AG04450 (cell line): ENCODE measurements around the gene AK3. TPM values are rescaled to one million over a fixed set of nuclear protein-coding genes. Genes with fewer than 3 reads are reported as not detected.
A peak's percentile ranks its signal among the peaks of the same experiment; 100 is the strongest.
"Not testable (repeated sequence)": the region's sequence is repeated elsewhere in the genome, so short reads cannot be mapped to it uniquely, and the experiment has no call there.

ENCODE experiments used
- CTCF ChIA-PET: fragments of 300-600, 350-600 bp; formaldehyde crosslinking; extraction: SDS; loops from one replicate; lab custom pipeline; 2022; ENCODE audit warnings: antibody characterized with exemption, inconsistent platforms; lab: Charles Lee
- POLR2A ChIA-PET: fragments of 350-600 bp; formaldehyde crosslinking; extraction: SDS; loops from one replicate; lab custom pipeline; 2021; ENCODE audit warnings: antibody characterized with exemption, inconsistent platforms; lab: Yijun Ruan, JAX
- DNase-seq: peaks from one replicate; pipeline ENCODE4 v3.0.0-alpha.2; 2011; ENCODE audit warnings: low read depth, low spot score
- H3K27ac ChIP-seq: one replicate; pipeline ENCODE4 v1.5.1; 2012; ENCODE audit warnings: low read depth, low read length, control low read depth
- H3K27me3 ChIP-seq: one replicate; pipeline ENCODE4 v1.6.0; 2012; ENCODE audit warnings: low read length; ENCODE audit not compliant: control insufficient read depth, insufficient read depth
- H3K4me3 ChIP-seq: 2 replicates; pipeline ENCODE4 v1.5.1; 2011; ENCODE audit warnings: mild to moderate bottlenecking, low read depth, low read length, control low read depth
- H3K9me3 ChIP-seq: 2 replicates; pipeline ENCODE4 v1.5.1; 2012; ENCODE audit warnings: low read length; ENCODE audit not compliant: control insufficient read depth, insufficient read depth
- polyA plus RNA-seq: library from polyadenylated mRNA; depleted of rRNA; stranded (reverse); fragments of >200 nt; gene quantifications from 2 replicates; pipeline ENCODE4 v1.2.3, GENCODE V29; 2011; rRNA removed
- TF ChIP-seq, protein P1 (sequence below): IDR thresholded peaks from 2 replicates; pipeline ENCODE4 v1.5.1; 2011; ENCODE audit warnings: low read depth, low read length, control low read depth, inconsistent platforms

Gene AK3
- polyA plus RNA-seq, 1 experiment, result 70.3 TPM

DNA sequence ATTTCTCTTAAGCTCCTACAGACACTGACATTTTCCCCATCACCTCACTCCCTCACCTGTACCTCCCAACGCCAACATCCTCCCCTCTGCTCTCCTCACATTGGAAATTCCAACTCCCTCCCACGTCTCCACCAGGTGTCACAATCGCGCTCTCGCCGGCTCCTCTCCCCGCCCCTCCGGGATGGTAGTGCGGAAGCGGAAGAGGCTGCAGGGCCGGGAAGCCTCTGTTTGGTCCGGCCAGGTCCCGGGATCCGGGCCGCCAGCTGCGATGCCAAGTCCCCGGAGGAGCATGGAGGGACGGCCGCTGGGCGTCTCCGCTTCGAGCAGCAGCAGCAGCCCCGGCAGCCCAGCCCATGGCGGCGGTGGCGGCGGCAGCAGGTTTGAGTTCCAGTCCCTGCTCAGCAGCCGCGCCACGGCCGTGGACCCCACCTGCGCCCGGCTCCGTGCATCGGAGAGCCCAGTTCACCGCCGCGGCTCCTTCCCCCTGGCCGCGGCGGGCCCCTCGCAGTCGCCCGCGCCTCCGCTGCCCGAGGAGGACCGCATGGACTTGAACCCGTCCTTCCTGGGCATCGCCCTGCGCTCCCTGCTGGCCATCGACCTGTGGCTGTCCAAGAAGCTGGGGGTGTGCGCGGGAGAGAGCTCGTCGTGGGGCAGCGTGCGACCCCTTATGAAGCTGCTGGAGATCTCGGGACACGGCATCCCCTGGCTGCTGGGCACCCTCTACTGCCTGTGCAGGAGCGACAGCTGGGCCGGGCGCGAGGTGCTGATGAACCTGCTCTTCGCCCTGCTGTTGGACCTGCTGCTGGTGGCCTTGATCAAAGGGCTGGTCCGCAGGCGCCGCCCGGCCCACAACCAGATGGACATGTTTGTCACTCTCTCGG is 78.7 kb downstream of the AK3 start, which contains the start of gene PLPP6:
PLPP6 (plus strand) TSS at position 187 of the 881 bp plus-strand sequence; CDS start at position 269, 82 bp downstream.
- H3K27me3 ChIP-seq, result no peaks in the 10 kb centered on the region
- POLR2A ChIA-PET, result interaction anchor here (0.9 to 1.1 kb wide), 2 partner anchors 17 to 79 kb away, joined by 3 read pairs; partner anchors contain the start of genes AK3 and CDC37L1
- DNase-seq, result no peak
- H3K9me3 ChIP-seq, result no peaks in the 10 kb centered on the region; the same call in 1 of the 2 replicates
- H3K4me3 ChIP-seq, result peak within 1 kb of the TSS; percentile 76
- H3K27ac ChIP-seq, result peak within 1 kb of the TSS; percentile 33
- CTCF ChIA-PET, result interaction anchor here (0.6 to 1.5 kb wide), 8 partner anchors 10 to 347 kb away, joined by 3 to 5 read pairs (median 3); partner anchors contain the start of gene AK3
- TF ChIP-seq, protein P1, sequence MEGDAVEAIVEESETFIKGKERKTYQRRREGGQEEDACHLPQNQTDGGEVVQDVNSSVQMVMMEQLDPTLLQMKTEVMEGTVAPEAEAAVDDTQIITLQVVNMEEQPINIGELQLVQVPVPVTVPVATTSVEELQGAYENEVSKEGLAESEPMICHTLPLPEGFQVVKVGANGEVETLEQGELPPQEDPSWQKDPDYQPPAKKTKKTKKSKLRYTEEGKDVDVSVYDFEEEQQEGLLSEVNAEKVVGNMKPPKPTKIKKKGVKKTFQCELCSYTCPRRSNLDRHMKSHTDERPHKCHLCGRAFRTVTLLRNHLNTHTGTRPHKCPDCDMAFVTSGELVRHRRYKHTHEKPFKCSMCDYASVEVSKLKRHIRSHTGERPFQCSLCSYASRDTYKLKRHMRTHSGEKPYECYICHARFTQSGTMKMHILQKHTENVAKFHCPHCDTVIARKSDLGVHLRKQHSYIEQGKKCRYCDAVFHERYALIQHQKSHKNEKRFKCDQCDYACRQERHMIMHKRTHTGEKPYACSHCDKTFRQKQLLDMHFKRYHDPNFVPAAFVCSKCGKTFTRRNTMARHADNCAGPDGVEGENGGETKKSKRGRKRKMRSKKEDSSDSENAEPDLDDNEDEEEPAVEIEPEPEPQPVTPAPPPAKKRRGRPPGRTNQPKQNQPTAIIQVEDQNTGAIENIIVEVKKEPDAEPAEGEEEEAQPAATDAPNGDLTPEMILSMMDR, result peak; percentile 65

DNA sequence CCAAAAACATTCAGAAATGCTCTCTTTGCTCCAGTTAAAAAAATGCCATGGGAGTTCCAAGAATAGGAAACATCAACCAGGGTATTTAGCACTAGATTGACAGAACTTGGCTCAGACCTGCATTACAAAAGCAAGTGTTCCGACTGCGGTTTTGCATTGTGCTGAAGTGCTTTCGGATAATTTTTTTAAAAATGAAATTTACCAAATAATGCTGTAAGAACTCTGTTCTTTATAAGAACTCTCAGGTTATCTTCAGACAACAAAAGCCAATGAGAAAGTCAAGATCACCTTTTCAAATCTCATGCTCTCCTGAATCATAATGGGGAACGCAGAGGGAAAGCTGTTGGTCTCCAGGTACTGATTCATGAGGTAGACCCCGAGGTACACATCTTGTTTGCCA is 79.4 kb downstream of the AK3 start:
- ChIA-PET CTCF (interaction anchor here (0.6 to 1.5 kb wide), 5 partner anchors 11 to 79 kb away, joined by 3 to 4 read pairs (median 3); partner anchors contain the start of gene AK3), POLR2A (interaction anchor here (0.7 kb wide), 1 partner anchor 9 kb away, joined by 3 read pairs; no protein-coding TSS in a partner anchor)
- Histone ChIP-seq H3K27me3 (no peaks in the 10 kb centered on the region), H3K4me3 (peak overlapping the region; percentile 76), H3K9me3 (no peaks in the 10 kb centered on the region; the same call in 1 of the 2 replicates), H3K27ac (no peak overlapping the region)
- TF ChIP-seq, protein P1, result no peak
- DNase-seq, result no peak

- ChIA-PET CTCF (interaction anchor here (0.7 to 1.5 kb wide), 3 partner anchors 11 to 79 kb away, joined by 3 to 4 read pairs (median 3); partner anchors contain the start of gene AK3), POLR2A (interaction anchor here (0.7 kb wide), 1 partner anchor 8 kb away, joined by 3 read pairs; no protein-coding TSS in a partner anchor)
- TF ChIP-seq, protein P1, result no peak
- H3K27ac ChIP-seq, result no peak overlapping the region
- no peak overlapping the region for H3K4me3 ChIP-seq
- no peaks in the 10 kb centered on the region for H3K27me3 ChIP-seq
- H3K9me3 ChIP-seq, result no peaks in the 10 kb centered on the region; the same call in 1 of the 2 replicates
- DNase-seq, result no peak
These were observed 79.8 kb downstream of the AK3 start for GRCh38 chr9:4661165-4661564.

DNA sequence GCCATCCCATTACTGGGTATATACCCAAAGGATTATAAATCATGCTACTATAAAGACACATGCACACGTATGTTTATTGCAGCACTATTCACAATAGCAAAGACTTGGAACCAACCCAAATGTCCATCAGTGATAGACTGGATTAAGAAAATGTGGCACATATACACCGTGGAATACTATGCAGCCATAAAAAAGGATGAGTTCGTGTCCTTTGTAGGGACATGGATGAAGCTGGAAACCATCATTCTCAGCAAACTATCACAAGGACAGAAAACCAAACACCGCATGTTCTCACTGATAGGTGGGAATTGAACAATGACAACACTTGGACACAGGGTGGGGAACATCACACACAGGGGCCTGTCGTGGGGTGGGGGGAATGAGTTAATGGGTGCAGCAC is 80.3 kb downstream of the AK3 start:
- H3K27me3 ChIP-seq, DNase-seq, H3K9me3 ChIP-seq, H3K4me3 ChIP-seq, H3K27ac ChIP-seq: not testable (repeated sequence)
- POLR2A ChIA-PET, result interaction anchor here (0.7 kb wide), 1 partner anchor 8 kb away, joined by 3 read pairs; no protein-coding TSS in a partner anchor
- CTCF ChIA-PET, result interaction anchor here (0.7 to 1.5 kb wide), 2 partner anchors 56 to 80 kb away, joined by 3 to 4 read pairs; partner anchors contain the start of gene AK3

Other genes starting within 250 kb of the AK3 start
- gene PLPP6, start 78.9 kb downstream of the AK3 start, polyA plus RNA-seq, result 10.5 and 12.1 TPM in 2 replicates
- 1.0 and 1.1 TPM in 2 replicates for gene SPATA6L, start 74.7 kb downstream of the AK3 start, polyA plus RNA-seq
- 9.7 and 13.4 TPM in 2 replicates for gene CDC37L1, start 61.6 kb downstream of the AK3 start, polyA plus RNA-seq
- gene RCL1, start 51.7 kb upstream of the AK3 start, polyA plus RNA-seq, result 7.0 and 7.8 TPM in 2 replicates
- 6.1 and 9.2 TPM in 2 replicates for gene JAK2, start 244.1 kb upstream of the AK3 start, polyA plus RNA-seq